HG03457 (cell line): ENCODE measurements around the gene RAD51B.
A peak's percentile ranks its signal among the peaks of the same experiment; 100 is the strongest.

Experiments used
- ATAC-seq: cut with Tn5 transposase; IDR thresholded peaks from one replicate; pipeline ENCODE4 v1.9.1; 2021; ENCODE audit warnings: moderate number of reproducible peaks; ENCODE audit not compliant: unreplicated experiment

The RAD51B gene

GRCh38 chr14:68511129-68512047 is 691.8 kb downstream of the RAD51B start:
- ATAC-seq, result no peak

- ATAC-seq, result no peak
These were observed 692.5 kb downstream of the RAD51B start for GRCh38 chr14:68512088-68512487.

GRCh38 chr14:68513137-68513536 is 693.6 kb downstream of the RAD51B start:
- no peak for ATAC-seq

- peak; percentile 41 for ATAC-seq
These were observed 694.4 kb downstream of the RAD51B start for GRCh38 chr14:68513838-68514607.

GRCh38 chr14:68514608-68515194 is 695.1 kb downstream of the RAD51B start:
- no peak for ATAC-seq

GRCh38 chr14:68516342-68516741 is 696.8 kb downstream of the RAD51B start:
- ATAC-seq, result no peak

- ATAC-seq, result no peak
These were observed 698.6 kb downstream of the RAD51B start for GRCh38 chr14:68518166-68518565.

GRCh38 chr14:68518761-68519670 is 699.4 kb downstream of the RAD51B start:
- no peak for ATAC-seq

- no peak for ATAC-seq
These were observed 700.1 kb downstream of the RAD51B start for GRCh38 chr14:68519671-68520187.

GRCh38 chr14:68520637-68521556 is 701.3 kb downstream of the RAD51B start:
- no peak for ATAC-seq

- ATAC-seq, result no peak
These were observed 702.0 kb downstream of the RAD51B start for GRCh38 chr14:68521557-68521901.

GRCh38 chr14:68521961-68522509 is 702.5 kb downstream of the RAD51B start:
- ATAC-seq, result no peak

GRCh38 chr14:68522510-68523325 is 703.1 kb downstream of the RAD51B start:
- no peak for ATAC-seq

- no peak for ATAC-seq
These were observed 703.7 kb downstream of the RAD51B start for GRCh38 chr14:68523326-68523610.

- ATAC-seq, result no peak
These were observed 704.6 kb downstream of the RAD51B start for GRCh38 chr14:68523989-68524725.

GRCh38 chr14:68525516-68525915 is 705.9 kb downstream of the RAD51B start:
- no peak for ATAC-seq

- no peak for ATAC-seq
These were observed 707.0 kb downstream of the RAD51B start for GRCh38 chr14:68526512-68527091.
